ENCODE data around the gene C12orf50. TPM values are rescaled to one million over a fixed set of nuclear protein-coding genes. Genes with fewer than 3 reads are reported as not detected.

Gene C12orf50
- not detected for total RNA-seq

GRCh38 chr12:88029093-88029665 is at the start of gene C12orf50:
C12orf50 (minus strand) TSS chr12:88029401; CDS start chr12:88026962, 2,439 bp downstream.
- no peak within 1 kb of the TSS for H3K4me3 ChIP-seq
- TF ChIP-seq POLR2AphosphoS5 (IDR thresholded peaks at IDR 0.05; ENCODE audit: insufficient read depth in 1 of 2, low read depth in 1 of 2) = no peak
- TF ChIP-seq POLR2A (IDR thresholded peaks at IDR 0.05) = no peak
- no peak for TF ChIP-seq CTCF (IDR thresholded peaks at IDR 0.05)
- H3K36me3 ChIP-seq = no peaks in the 10 kb centered on the region
- H3K9me3 ChIP-seq = no peaks in the 10 kb centered on the region
- no peak within 1 kb of the TSS for H3K27ac ChIP-seq
- intact Hi-C loops (cut with DNase I) = no loop called here
- no peak for DNase-seq (ENCODE audit: extremely low spot score in 2 of 2)
- no peaks in the 10 kb centered on the region for H3K27me3 ChIP-seq
- no peaks in the 10 kb centered on the region for H3K4me1 ChIP-seq

- DNase-seq (ENCODE audit: extremely low spot score in 2 of 2) = no peak
- Histone ChIP-seq H3K4me1 (no peaks in the 10 kb centered on the region), H3K9me3 (no peaks in the 10 kb centered on the region), H3K27me3 (no peaks in the 10 kb centered on the region), H3K36me3 (no peaks in the 10 kb centered on the region), H3K4me3 (no peak overlapping the region), H3K27ac (no peak overlapping the region)
- intact Hi-C loops (cut with DNase I) = no loop called here
- no peak for TF ChIP-seq POLR2A (IDR thresholded peaks at IDR 0.05)
Measured at GRCh38 chr12:88067301-88067700, 38.1 kb upstream of the C12orf50 start.

GRCh38 chr12:88063375-88063774 is 34.2 kb upstream of the C12orf50 start:
- Histone ChIP-seq H3K9me3 (no peaks in the 10 kb centered on the region), H3K36me3 (no peaks in the 10 kb centered on the region), H3K4me1 (no peaks in the 10 kb centered on the region), H3K27ac (no peak overlapping the region), H3K27me3 (no peaks in the 10 kb centered on the region), H3K4me3 (no peak overlapping the region)
- DNase-seq (ENCODE audit: extremely low spot score in 2 of 2) = no peak
- intact Hi-C loops (cut with DNase I) = no loop called here
- TF ChIP-seq POLR2AphosphoS5 (IDR thresholded peaks at IDR 0.05; ENCODE audit: insufficient read depth in 1 of 2, low read depth in 1 of 2) (no peak), POLR2A (IDR thresholded peaks at IDR 0.05) (no peak), CTCF (IDR thresholded peaks at IDR 0.05) (no peak)

GRCh38 chr12:88062474-88062873 is 33.3 kb upstream of the C12orf50 start:
- intact Hi-C loops (cut with DNase I) = no loop called here
- Histone ChIP-seq H3K4me1 (no peaks in the 10 kb centered on the region), H3K27me3 (no peaks in the 10 kb centered on the region), H3K36me3 (no peaks in the 10 kb centered on the region), H3K4me3 (no peak overlapping the region), H3K27ac (no peak overlapping the region), H3K9me3 (no peaks in the 10 kb centered on the region)
- no peak for TF ChIP-seq POLR2A (IDR thresholded peaks at IDR 0.05)
- no peak for TF ChIP-seq POLR2AphosphoS5 (IDR thresholded peaks at IDR 0.05; ENCODE audit: insufficient read depth in 1 of 2, low read depth in 1 of 2)
- TF ChIP-seq CTCF (IDR thresholded peaks at IDR 0.05) = no peak
- DNase-seq (ENCODE audit: extremely low spot score in 2 of 2) = no peak

GRCh38 chr12:88058719-88059077 is 29.5 kb upstream of the C12orf50 start:
- no peaks in the 10 kb centered on the region for H3K9me3 ChIP-seq
- no peak for DNase-seq (ENCODE audit: extremely low spot score in 2 of 2)
- TF ChIP-seq POLR2AphosphoS5 (IDR thresholded peaks at IDR 0.05; ENCODE audit: insufficient read depth in 1 of 2, low read depth in 1 of 2) = no peak
- H3K36me3 ChIP-seq = peaks cover 0 to 8% of the 10 kb centered on the region in 2 donors
- H3K27me3 ChIP-seq = no peaks in the 10 kb centered on the region
- no peaks in the 10 kb centered on the region for H3K4me1 ChIP-seq
- H3K4me3 ChIP-seq = no peak overlapping the region
- intact Hi-C loops (cut with DNase I) = no loop called here
- H3K27ac ChIP-seq = no peak overlapping the region

GRCh38 chr12:88057994-88058718 is 29.0 kb upstream of the C12orf50 start:
- peaks cover 0 to 8% of the 10 kb centered on the region in 2 donors for H3K36me3 ChIP-seq
- intact Hi-C loops (cut with DNase I) = no loop called here
- no peaks in the 10 kb centered on the region for H3K9me3 ChIP-seq
- H3K27me3 ChIP-seq = no peaks in the 10 kb centered on the region
- no peak for DNase-seq (ENCODE audit: extremely low spot score in 2 of 2)
- no peak overlapping the region for H3K4me3 ChIP-seq
- no peak for TF ChIP-seq POLR2A (IDR thresholded peaks at IDR 0.05)
- no peak for TF ChIP-seq POLR2AphosphoS5 (IDR thresholded peaks at IDR 0.05; ENCODE audit: insufficient read depth in 1 of 2, low read depth in 1 of 2)
- no peak overlapping the region for H3K27ac ChIP-seq
- no peaks in the 10 kb centered on the region for H3K4me1 ChIP-seq

All from vagina (tissue), 2 donors.